ENCODE data around the gene MEMO1. TPM values are rescaled to one million over a fixed set of nuclear protein-coding genes. Genes with fewer than 3 reads are reported as not detected.

MEMO1 gene
- total RNA-seq, 1 experiment from 2014 or later: 44.4 TPM

GRCh38 chr2:32009516-32010256 lies 1.1 kb downstream of the MEMO1 start (continued):
- TF ChIP-seq AR (CRISPR knock-in tag; IDR thresholded peaks at IDR 0.05): no peak
- peak; percentile 42; the same call in 1 of the 2 replicates for TF ChIP-seq MAX (CRISPR knock-in tag; IDR thresholded peaks at IDR 0.05)
- no peak for TF ChIP-seq ZNF512 (CRISPR knock-in tag; IDR thresholded peaks at IDR 0.05; ENCODE audit: borderline replicate concordance)
- no peak for TF ChIP-seq ZBTB21 (CRISPR knock-in tag; IDR thresholded peaks at IDR 0.05; ENCODE audit: borderline replicate concordance)
- no peak for TF ChIP-seq NR1H2 (CRISPR knock-in tag; IDR thresholded peaks at IDR 0.05)
- no peak for TF ChIP-seq FOXJ3 (CRISPR knock-in tag; IDR thresholded peaks at IDR 0.05; ENCODE audit: borderline replicate concordance)

DNA sequence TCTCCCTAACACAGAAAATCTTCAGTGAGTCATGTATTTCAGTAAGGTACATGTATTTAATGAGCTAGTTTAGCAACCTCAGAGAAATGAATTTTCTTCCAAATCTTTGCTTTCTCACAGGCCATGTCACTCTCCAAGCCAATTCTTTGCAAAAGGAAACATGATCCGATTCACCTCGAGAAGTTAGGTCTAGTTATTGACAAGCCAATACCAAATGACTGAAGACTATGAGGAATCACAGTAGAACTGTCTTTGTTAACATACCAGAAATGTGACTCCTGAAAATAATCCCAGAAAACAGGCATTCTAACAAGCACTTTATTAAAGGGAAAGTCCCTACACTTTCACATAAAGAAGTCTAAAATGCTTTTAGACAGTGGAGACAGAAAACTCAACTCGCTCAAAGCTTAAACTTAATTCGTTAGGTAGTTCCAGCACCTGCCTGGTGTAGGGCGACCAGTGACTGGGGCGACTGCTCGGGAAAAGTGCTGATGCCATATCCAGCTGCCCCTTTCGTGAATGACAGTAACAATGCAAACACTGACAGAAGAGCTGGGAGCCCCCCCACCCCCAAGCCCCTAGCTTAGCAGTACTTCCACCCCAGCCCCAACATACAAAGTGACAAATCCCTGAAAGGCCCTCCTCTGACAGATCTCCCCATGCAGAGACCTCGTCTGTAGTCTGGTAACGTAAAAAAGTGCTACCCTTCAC lies 1.8 kb downstream of the MEMO1 start:
- H3K27me3 Mint-ChIP-seq (ENCODE audit: low read depth): no peaks in the 10 kb centered on the region
- H3K27ac Mint-ChIP-seq: peak overlapping the region; percentile 13; the same call in 1 of the 2 replicates
- ChIA-PET CTCF (interaction anchor here (1.1 kb wide), 1 partner anchor 31 kb away, joined by 3 read pairs; the partner anchor contains the start of gene DPY30), POLR2A (interaction anchor here (1.1 to 1.5 kb wide), 3 partner anchors 31 to 122 kb away, joined by 3 to 4 read pairs (median 3); partner anchors contain the start of genes DPY30 and SPAST)
- DNase-seq (ENCODE audit: low spot score): no peak
- no peaks in the 10 kb centered on the region for H3K9me3 Mint-ChIP-seq
- no peak for ATAC-seq
- peaks cover under 1% of the 10 kb centered on the region; the same call in 1 of the 2 replicates for H3K36me3 Mint-ChIP-seq
- H3K4me1 Mint-ChIP-seq: peaks cover 40% of the 10 kb centered on the region
- H3K4me3 Mint-ChIP-seq: peak overlapping the region; percentile 89
- no peak for TF ChIP-seq ATF6 (CRISPR knock-in tag; IDR thresholded peaks at IDR 0.05)
- no peak for TF ChIP-seq ATF1 (CRISPR knock-in tag; IDR thresholded peaks at IDR 0.05)
- no peak for TF ChIP-seq MXD4 (CRISPR knock-in tag; IDR thresholded peaks at IDR 0.05; ENCODE audit: borderline replicate concordance)
- no peak for TF ChIP-seq IRF1 (CRISPR knock-in tag; IDR thresholded peaks at IDR 0.05)
- no peak for TF ChIP-seq GTF2I (CRISPR knock-in tag; conservative IDR thresholded peaks at IDR 0.05)
- TF ChIP-seq ZNF396 (CRISPR knock-in tag; IDR thresholded peaks at IDR 0.05; ENCODE audit: borderline replicate concordance): no peak
- no peak for TF ChIP-seq FOXP4 (CRISPR knock-in tag; IDR thresholded peaks at IDR 0.05)
- no peak for TF ChIP-seq GRHL2 (CRISPR knock-in tag; IDR thresholded peaks at IDR 0.05; ENCODE audit: insufficient replicate concordance, severe bottlenecking)

All from WTC11 (cell line).